ENCODE data around the gene TBX10. TPM values are rescaled to one million over a fixed set of nuclear protein-coding genes. Genes with fewer than 3 reads are reported as not detected.

Gene TBX10
- total and polyA plus RNA-seq, 7 donors = 0.01 TPM; not detected in 6

- Histone ChIP-seq H3K27ac (no peak overlapping the region), H3K36me3 (ENCODE audit: insufficient read depth in 1 of 2, low read depth in 1 of 2) (no peaks in the 10 kb centered on the region), H3K4me3 (no peak overlapping the region), H3K4me1 (no peaks in the 10 kb centered on the region), H3K27me3 (ENCODE audit: insufficient read depth in 3 of 3, low read length in 2 of 3) (no peaks in the 10 kb centered on the region), H3K9me3 (no peaks in the 10 kb centered on the region)
- no peak for ATAC-seq
- TF ChIP-seq, protein P1, sequence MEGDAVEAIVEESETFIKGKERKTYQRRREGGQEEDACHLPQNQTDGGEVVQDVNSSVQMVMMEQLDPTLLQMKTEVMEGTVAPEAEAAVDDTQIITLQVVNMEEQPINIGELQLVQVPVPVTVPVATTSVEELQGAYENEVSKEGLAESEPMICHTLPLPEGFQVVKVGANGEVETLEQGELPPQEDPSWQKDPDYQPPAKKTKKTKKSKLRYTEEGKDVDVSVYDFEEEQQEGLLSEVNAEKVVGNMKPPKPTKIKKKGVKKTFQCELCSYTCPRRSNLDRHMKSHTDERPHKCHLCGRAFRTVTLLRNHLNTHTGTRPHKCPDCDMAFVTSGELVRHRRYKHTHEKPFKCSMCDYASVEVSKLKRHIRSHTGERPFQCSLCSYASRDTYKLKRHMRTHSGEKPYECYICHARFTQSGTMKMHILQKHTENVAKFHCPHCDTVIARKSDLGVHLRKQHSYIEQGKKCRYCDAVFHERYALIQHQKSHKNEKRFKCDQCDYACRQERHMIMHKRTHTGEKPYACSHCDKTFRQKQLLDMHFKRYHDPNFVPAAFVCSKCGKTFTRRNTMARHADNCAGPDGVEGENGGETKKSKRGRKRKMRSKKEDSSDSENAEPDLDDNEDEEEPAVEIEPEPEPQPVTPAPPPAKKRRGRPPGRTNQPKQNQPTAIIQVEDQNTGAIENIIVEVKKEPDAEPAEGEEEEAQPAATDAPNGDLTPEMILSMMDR (IDR thresholded peaks at IDR 0.05) = no peak
- DNase-seq = no peak
- WGBS, 3 donors = 87% methylated on average over 31 to 33 of the region's 33 CpGs
- intact Hi-C loops (cut with DNase I) = loop anchor here (5.0 kb wide), 1 partner anchor 38 kb away; the partner anchor contains the start of gene NUDT8 (in 2 of the 2)
These were observed 25.4 kb upstream of the TBX10 start for GRCh38 chr11:67664696-67665540.

GRCh38 chr11:67664213-67664585 is 24.6 kb upstream of the TBX10 start:
- Histone ChIP-seq H3K9me3 (no peaks in the 10 kb centered on the region), H3K4me3 (no peak overlapping the region), H3K27me3 (ENCODE audit: insufficient read depth in 3 of 3, low read length in 2 of 3) (no peaks in the 10 kb centered on the region), H3K36me3 (ENCODE audit: insufficient read depth in 1 of 2, low read depth in 1 of 2) (no peaks in the 10 kb centered on the region), H3K4me1 (no peaks in the 10 kb centered on the region), H3K27ac (no peak overlapping the region)
- TF ChIP-seq, protein P1 (IDR thresholded peaks at IDR 0.05) = no peak
- intact Hi-C loops (cut with DNase I) = loop anchor here (5.0 kb wide), 1 partner anchor 37 kb away; the partner anchor contains the start of gene NUDT8 (in 2 of the 2)
- ATAC-seq (no peak), DNase-seq (no peak)
- WGBS, 3 donors = 82 to 92% (median 87%) methylated on average over 16 of the region's 16 CpGs

DNA sequence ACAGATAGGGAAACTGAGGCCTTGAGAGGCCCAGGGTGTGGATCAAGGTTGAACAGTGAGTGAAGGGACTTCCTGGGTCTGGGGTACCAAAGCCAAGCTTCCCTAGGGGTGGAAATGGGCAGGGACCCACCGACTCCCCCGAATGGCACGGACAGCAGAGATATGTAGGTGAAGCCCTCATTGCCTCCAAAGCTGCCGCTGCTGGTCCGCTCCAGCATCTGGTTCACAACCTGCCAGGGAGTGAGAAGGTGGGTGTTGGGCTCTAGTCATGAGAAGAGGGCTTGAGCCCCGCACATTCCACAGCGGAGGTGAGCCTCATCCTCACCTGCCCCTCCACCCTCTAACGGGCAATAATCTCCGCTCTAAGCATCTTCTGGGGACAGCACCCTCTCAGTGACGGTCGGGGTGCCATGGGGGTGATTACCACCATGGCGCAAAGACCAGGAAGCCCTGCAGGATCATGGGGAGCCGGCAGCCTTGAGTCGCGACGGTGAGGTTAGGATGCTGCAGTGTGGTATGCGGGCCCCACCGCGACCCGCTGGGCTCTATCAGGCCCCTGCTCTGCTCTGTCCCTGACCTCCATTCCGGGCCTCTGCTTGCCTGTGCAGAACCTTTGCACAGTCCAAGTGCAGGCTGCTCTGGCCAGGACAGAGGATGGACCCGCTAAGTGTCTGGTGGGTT is 24.1 kb upstream of the TBX10 start:
- H3K4me1 ChIP-seq = no peaks in the 10 kb centered on the region
- ATAC-seq (no peak), DNase-seq (no peak)
- H3K9me3 ChIP-seq = no peaks in the 10 kb centered on the region
- no peak overlapping the region for H3K27ac ChIP-seq
- WGBS, 3 donors = 88 to 89% (median 88%) methylated on average over 21 to 22 of the region's 22 CpGs
- TF ChIP-seq, protein P1 (IDR thresholded peaks at IDR 0.05) = no peak
- H3K4me3 ChIP-seq = no peak overlapping the region
- no peaks in the 10 kb centered on the region for H3K27me3 ChIP-seq (ENCODE audit: insufficient read depth in 3 of 3, low read length in 2 of 3)
- intact Hi-C loops (cut with DNase I) = loop anchor here (5.0 kb wide), 1 partner anchor 36 kb away; the partner anchor contains the start of gene NUDT8 (in 2 of the 2)
- H3K36me3 ChIP-seq (ENCODE audit: insufficient read depth in 1 of 2, low read depth in 1 of 2) = no peaks in the 10 kb centered on the region

- H3K36me3 ChIP-seq (ENCODE audit: insufficient read depth in 1 of 2, low read depth in 1 of 2) = no peaks in the 10 kb centered on the region
- DNase-seq (no peak), ATAC-seq (no peak)
- intact Hi-C loops (cut with DNase I) = loop anchor here (5.0 kb wide), 1 partner anchor 36 kb away; the partner anchor contains the start of gene NUDT8 (in 2 of the 2)
- no peaks in the 10 kb centered on the region for H3K9me3 ChIP-seq
- TF ChIP-seq, protein P1 (IDR thresholded peaks at IDR 0.05) = no peak
- H3K27ac ChIP-seq = no peak overlapping the region
- H3K27me3 ChIP-seq (ENCODE audit: insufficient read depth in 3 of 3, low read length in 2 of 3) = no peaks in the 10 kb centered on the region
- no peaks in the 10 kb centered on the region for H3K4me1 ChIP-seq
- no peak overlapping the region for H3K4me3 ChIP-seq
- 68 to 70% (median 69%) methylated on average over 19 of the region's 19 CpGs for WGBS, 3 donors
These were observed 23.4 kb upstream of the TBX10 start for GRCh38 chr11:67662835-67663531.

Measured in psoas muscle (tissue), 8 donors.